Measurements from ENCODE around the gene OTOG.

Gene OTOG

DNA sequence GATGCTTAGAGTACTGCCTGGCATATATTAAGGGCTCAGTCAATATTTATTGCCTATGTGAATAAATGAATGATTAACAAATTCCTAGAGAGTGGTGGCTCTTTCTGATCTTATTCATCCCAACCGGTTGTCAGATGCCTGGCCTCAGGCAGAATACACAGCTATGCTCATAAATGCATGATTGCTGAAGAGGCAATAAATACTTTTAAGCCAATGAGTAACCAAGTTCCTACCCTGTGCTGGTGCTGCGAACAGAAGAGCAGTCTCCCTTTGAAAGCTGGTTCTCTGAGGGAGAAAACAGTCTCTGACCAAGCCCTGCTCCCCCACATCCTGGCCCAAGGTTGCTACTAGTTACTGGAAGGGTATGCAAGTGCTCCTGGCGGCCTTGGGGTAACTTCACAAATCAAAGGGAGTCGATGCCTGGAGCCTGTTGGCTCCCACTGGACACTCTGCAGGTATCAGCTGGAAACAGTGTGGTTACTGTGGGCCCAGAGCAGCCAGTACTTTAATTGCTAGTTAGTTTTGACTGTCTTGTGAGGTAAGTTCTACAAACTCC lies 5.7 kb upstream of the OTOG start:
- no peak for DNase-seq

DNA sequence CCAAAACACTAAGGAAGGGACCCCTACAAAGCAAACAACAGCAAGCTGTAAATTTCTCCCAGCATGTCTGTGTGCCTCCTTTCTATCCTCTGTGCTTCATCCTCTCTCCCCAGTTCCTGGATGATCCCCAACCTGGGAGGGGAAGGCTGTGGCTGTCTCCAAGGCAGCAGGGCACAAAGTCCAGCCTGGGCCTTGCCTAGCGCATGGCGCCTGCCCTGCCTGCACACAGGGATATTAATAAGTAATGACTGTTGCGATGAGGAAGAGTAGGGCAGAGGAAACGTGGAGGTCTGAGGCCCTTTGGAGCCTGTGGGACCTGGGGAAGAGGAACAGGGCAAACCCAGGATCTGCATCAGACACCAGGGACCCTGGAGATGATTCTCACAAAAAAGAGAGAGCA lies 4.8 kb upstream of the OTOG start:
- DNase-seq, result no peak

DNA sequence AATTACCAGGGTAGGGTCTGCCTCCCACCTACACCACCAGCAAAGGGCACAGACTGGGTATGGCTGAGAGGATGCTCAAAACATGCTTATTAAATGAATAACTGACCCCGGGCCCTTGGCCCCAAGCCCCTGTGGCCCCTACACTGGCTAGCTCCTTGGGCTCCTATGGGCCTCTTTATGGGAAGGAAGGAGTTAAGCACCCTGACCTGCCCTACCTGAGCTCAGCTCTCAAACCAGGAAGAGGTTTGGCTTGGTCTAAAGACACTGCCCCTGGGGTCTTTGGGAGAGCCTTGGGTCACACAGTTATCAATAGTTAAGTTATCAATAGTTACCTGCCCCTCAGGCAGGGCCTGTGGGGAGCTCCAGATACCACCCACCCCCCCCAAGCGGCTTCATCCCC lies 4.0 kb upstream of the OTOG start:
- DNase-seq, result no peak

DNA sequence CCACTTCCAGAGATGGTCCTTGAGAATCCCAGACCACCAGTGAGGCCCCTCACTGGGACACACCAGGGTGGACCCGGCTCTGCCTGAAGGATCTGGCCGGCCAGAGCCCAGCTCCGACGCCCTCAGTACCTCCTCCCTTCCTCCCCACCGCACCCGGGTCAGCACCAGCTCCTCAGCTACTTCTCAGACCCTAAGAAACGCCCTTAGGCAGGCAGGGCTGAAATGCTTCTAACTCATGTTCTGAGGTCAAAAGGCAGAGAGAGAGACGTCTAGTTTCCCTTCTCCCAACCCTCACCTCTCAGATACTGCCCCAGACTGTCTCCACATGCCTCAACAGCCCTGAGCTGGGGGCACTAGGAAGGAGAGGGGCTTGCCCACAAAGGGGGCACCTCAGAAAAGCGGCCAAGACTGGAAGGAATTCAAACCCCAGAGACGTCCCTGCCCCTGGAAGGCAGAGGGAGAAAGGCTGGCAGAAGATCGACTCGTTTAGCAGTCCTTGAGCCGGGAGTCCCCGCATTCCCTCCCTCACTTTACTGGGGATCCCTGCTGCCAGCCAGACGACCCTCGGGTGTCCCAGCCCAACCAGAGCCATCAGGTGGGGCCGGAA lies 3.4 kb upstream of the OTOG start:
- no peak for DNase-seq

DNA sequence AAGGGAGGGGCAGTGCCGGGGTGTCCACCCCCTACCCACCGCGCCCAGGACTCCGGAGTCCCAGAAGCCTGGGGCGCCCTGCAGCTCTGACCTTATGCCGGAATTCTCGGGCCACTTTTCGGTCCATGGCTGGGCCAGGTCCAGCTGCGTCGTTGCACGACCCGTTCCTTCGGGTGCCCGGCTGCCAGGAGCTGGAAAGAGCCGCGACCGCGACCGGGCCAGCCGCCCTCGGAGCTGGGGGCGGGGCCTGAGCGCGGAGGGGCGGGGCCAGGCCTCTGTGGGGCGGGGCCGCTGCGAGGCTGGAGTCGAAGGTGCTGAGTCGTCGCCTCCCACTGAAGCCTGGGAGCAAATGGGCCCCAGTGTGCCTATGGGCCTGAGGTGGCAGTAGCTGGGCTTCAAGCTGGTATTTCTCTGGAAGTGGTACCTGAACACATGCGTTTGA lies 2.9 kb upstream of the OTOG start, which contains the start of gene USH1C:
Gene USH1C (minus strand): TSS at position 236 of the 442 bp plus-strand sequence. CDS start 109 bp downstream, at position 127.
- DNase-seq, result peak; percentile 7 to 53

DNA sequence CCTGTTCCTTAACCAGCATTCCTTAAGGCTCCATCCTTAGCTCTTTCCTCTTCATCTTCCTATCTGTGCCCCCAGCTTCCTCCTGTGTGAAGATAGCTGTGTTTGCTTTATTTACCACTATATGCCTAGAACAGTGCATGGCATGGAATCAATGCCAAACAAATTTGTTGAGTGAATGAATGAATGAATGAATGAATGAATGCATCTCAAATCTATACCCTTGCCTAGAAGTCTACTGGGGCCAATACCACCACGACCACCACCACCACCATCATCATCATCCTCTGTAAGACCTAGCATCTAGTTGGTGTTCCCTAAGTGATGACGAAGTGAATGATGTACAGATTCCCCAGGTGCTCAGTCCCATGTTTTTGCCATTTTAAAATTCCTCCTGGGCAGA lies 819 bp upstream of the OTOG start:
- no peak for DNase-seq

DNA sequence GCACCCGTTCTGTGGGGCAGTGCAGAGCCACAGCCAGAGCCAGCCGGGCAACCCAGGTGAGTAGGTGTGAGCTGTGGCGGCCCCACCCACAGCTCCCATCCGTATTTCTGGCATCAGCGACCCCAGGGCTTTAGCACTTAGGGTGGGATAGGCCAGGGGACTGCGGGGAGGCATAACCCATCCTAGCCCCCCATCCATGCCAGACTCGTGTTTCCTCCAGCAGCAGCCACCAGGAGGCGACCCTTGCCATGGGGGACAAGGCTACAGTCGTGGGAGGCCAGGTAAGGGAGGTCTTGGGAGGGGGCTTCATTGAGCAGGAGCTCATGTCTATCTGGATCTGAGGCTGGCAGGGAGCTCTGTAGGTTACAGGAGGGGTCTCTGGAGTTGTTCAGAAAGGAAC lies 873 bp downstream of the OTOG start:
- DNase-seq, result no peak

DNA sequence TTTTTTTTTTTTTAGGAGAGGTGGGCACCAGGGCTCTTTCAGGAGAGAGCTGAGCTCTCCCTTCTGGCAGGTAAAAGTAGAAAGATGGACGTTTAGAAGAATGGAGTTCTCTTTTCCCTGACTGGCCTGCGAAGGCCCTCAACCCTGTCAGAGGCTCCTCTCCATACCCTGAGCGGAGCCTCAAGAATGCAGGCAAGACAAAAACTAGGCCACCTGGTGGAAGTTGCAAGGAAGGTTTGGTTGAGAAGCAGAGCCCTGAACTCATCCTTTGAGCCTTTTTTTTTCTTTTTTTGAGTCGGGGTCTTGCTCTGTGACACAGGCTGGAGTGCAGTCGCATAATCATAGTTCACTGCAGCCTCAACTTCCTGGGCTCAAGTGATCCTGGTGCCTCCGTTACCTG lies 1.4 kb downstream of the OTOG start:
- DNase-seq, result no peak

DNA sequence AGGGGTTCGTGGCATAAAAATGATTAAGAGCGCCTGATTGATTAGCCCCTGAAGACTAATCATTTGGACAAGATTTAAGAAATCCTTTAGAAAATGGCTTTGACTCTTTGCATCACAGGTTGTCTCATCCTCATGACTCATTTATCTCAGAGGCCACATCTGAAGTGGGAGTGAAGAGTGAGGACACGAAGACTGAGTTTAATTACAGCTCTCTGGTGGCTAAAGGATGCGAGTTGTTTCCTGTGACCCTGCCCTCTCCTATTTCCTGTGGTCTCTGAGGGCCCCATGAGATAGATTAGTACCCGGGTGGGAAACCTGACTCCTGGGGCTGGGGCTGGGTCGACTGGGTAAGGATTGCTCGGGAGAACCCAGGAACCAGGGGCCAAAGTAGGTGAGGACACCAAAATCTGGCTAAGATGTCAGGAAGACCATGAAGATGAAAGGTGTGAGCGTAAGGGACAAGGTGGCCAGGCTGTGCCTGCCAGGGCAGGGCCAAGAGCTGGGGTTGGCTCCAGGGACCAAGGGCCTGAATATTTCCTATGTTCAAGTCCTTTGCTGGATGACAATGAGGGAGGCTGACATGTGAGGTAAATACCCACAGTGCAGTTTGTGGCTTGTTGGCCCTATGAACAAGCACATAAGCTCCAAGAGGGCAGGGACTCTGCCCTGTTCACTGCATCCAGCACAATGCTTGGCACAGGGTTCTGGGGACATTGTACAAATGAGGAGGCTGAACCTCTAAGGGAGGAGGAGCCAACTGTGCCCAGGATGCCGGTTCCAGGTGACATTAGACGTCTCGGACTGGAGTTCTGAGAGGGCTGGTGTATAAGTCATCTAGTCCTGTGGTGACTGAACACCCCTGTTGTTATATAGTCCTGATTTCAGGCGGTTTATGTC lies 3.6 kb downstream of the OTOG start:
- no peak for DNase-seq

DNA sequence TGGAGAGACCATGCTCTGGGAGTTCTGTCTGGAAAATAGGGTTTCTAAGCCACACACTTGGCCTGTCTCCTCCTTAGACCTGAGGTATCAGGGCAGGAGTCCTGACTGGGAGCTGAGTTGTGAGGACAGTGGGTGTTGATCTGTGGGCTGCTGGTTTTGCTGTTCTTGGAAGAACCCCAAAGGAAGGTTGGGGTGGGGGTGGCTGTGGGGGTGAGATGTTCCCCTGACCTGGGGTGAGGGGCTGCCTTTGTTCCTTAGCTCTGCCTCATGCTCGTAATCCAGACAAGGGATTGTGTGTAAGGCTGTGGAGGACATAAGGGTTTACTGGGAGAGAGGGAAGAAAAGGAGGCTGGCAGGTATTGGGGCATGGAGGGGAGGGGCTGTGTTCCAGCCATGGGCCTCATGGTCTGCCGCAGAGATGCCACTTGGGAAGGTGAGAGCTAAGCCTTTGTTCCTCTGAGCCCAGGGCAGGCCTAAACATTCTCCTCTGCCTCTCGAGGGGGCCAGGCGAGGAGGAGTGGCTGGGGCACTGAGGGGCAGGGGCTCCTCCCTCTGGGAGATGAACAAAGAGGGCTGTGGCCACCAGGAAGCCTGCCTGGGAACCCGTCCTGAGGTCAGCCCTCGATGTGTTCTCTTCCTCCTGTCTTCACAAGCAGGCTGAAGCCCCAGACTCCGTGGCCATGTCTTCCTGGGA lies 4.4 kb downstream of the OTOG start:
- no peak for DNase-seq

DNA sequence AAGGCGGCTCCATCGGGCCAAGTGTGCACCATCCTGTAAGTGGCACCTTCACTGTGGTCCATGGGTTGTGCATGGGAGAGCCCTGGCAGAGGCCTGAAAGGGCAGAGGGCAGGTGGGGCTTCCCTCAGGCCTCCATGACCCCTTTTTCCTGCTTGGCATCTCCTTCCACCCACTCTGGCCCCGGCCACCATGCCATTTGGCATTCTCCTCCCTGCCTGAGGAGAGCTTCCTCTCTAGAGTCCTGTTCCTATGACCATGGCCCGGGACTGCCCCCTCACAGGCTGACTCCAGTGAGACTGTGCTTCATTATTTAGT lies 4.9 kb downstream of the OTOG start:
- no peak for DNase-seq

DNA sequence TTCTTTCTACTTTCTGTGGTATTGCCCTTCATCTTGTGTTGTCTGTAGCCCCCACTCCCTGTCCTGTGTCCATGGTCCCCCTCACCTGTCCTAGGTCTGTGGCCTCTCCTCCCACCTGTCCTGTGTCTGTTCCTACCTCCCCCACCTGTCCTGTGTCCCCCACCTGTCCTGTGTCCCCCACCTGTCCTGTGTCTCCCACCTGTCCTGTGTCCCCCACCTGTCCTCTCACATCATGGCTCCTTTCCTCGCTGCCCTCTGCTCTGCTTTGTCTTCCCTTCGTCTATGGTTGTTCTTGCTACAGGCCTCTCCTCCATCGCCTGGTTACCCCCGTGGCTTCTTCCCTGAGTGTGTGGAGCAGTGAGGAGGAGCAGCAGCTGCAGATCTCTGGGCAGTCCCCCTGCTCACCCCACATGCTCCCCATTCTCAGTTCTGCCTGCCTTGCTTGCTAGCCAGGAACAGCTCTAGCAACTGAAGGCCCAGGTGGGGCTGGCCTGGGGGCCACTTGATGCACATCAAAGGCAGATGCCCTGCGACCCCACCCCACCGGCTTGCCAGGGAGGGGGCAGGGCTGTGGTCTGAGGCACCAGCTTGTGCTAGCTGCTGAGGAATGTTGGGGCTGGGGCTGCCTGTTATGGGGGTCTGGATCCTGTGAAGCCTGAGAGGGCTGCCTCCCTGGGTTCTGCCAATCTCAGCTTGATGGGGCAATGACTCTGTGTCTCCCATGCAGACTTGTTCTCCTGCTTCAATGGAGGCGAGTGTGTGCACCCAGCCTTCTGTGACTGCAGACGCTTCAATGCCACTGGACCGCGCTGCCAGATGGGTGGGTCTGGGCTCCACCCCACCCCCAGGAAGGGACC lies 5.6 kb downstream of the OTOG start:
- DNase-seq, result no peak

DNA sequence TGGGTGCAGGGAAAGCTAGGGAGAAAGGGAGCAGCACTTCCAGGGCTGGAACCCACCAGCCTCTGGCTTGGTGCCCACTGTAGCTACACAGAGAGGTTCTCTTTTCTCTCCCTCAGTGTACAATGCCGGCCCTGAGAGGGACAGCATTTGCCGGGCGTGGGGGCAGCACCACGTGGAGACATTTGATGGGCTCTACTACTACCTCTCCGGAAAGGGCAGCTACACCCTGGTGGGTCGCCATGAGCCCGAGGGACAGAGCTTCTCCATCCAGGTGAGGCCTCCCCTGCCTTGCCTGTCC lies 6.1 kb downstream of the OTOG start:
- no peak for DNase-seq

DNA sequence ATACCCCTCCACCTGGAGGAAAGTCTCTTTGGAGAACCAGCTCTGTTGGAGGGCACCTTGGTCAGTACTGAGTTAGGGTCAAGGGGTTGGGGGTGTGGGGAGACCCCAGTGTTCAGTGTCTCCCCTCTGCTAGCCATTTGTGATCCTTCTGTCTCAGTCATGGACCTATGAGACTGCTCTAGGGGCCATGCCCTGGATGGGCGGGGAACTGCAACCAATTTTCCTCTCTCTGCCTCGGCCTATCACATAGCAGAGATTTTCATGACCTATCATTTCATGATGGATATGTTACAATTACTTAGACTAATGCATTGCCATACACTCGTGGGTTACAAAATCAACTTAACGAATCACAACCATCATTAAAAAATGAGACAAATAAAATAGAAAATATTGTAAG lies 7.4 kb downstream of the OTOG start:
- DNase-seq, result no peak

DNA sequence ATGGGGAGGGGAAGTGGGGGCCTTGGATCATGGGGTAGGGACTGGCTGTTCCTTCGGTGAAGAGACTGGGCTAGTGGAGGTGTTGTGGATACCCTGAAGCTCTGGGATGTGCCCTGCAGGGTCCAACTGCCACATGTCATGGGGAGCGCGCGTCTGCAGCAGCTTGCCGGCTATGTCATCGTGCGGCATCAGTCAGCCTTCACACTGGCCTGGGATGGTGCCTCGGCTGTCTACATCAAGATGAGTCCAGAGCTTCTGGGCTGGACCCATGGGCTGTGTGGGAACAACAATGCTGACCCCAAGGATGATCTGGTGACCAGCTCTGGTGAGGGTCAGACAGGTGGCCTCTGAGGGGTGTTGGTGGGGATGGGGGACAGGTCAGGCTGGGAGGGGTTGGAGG lies 9.9 kb downstream of the OTOG start:
- DNase-seq, result no peak

DNA sequence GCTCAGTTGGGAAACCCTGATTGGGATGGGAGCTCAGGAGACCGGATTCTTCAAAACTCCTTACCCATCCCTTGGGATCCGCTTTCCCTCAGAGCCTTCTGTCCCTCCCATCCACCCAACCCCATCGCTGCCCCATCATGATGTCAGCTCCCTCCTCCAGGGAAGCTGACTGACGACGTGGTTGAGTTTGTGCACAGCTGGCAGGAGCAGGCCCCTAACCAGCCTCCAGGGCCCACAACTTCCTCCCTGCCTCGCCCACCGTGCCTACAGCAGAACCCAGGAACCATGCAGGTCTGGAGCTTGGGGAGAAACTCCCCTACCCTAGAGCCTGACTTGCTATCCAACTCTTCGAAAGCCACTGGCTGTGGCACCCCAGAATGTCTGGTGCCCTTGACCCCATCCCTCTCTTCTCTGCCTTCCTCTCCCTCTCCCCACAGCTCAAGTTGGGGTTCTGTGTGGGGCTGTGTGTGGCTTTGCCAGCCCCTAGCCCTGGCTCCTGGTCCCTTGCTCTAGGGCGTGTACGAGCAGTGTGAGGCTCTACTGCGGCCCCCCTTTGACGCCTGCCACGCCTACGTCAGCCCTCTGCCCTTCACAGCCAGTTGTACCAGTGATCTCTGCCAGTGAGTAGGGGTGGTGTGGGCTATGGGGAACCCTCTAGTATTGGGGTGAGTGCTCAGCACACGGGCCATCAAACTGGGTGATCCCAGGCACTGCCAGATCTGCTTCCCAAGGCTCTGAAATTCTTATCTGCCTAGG lies 11.1 kb downstream of the OTOG start:
- DNase-seq, result no peak

DNA sequence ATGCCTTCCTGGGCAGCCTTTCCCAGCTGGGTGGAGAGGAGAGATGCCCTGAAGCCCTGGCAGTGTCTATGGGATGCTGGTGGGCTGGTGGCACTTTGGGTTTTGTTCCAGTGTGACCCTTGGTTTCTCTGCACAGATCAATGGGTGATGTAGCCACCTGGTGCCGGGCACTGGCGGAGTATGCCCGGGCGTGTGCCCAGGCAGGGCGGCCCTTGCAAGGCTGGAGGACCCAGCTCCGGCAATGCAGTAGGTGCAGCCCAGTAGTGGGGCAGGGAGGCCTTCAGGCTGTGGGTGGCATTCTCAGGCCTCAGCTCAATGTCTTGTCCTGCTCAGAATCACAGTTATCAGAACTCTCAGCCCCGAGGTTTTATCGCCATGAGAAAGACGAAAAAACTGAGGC lies 11.9 kb downstream of the OTOG start:
- DNase-seq, result no peak

DNA sequence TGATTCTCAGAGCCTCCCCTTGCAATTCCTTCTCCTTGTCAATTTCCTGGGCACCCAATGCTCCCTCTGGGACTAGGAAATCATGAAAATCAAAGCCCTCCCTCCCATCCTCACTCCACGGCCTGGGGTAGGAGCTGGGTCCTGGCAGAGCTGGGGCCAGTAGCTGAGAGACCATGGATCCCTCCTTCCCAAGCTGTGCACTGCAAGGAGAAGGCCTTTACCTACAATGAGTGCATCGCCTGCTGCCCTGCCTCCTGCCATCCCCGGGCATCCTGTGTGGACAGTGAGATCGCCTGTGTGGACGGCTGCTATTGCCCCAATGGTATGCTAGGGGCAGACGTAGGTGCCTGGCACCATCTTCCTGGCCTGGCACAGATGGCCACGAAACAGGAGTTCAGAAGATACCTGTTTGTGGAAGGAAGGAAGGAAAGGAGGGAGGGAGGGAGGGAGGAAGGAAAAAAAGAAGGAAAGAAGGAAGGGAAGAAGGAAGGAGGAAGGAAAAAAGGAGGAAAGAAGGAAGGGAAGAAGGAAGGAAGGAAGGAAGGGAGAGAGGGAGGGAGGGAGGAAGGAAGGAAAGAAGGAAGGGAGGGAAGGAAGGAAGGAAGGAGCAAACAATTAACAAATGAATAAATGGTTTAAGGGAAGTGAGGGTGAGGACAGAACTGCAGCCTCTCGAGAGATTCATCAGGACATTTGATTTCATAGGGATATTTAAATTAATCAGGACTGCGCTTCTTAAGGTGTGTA lies 12.5 kb downstream of the OTOG start:
- no peak for DNase-seq

DNA sequence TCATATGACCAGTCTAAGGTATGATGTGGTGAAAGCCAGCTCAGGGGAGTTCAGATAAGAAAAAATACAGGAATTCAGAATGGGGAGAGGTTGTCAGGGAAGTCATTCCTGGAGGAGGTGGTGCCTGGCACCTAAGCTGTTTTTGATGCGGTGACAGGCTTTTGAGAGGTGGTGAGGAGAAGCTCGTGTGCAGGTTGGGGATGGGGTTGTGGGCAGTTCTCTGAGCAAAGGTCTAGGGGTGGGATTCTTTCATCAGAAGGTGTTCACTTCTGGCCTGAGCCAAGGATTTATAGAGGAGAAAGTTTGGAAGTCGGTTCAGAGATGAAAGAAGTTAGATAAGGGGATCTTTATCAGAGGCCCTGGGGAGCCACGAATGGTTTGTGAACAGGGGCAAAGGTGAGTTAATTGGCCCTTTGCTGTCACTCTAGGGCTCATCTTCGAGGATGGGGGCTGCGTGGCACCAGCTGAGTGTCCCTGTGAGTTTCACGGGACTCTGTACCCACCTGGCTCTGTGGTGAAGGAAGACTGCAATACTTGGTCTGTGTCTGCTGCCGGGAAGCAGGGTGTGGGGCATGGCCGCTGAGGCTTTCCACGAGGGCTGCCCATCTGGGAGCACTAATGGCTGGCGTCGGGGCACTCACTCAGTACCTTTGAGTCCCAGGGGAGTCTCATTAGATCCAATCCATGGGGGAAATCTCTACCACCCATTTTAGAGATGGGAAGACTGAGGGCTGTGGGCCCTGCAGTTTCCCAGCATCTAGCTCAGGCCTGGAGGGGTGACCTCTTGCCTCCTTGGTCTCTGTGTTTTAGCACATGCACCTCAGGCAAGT lies 13.4 kb downstream of the OTOG start:
- DNase-seq, result no peak

DNA sequence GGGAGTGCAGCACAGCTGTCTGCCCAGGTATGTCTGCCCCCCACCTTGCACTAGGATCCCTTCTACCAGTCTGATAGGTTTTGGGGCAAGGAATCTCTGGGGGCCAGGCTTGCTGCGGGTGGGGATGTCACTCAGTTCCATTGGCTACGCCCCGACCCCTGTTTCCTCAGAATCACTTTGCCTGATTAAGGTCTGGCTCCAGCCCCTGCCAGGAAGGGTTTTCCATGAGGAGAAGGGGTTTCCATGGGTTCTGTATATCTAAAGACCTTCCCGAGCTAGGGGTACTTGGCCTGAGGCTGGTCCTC lies 14.0 kb downstream of the OTOG start:
- no peak for DNase-seq

DNA sequence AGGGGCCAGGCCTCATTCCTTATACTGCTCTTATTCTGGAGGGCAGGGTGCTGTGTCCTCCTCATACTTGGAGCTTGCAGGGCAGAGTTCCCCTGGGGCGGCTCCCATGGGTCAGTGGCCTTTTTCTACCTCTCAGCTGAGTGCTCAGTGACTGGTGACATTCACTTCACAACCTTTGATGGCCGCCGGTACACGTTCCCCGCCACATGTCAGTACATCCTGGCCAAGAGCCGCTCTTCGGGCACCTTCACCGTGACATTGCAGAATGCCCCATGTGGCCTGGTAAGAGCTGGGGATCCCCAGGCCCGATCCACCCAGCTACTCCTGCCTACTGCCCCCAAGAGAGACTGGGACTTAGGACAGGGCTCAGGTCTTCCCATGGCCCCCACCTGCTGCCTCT lies 14.5 kb downstream of the OTOG start:
- no peak for DNase-seq
